IMR-90 (cell line): ENCODE results near the gene PIAS3. TPM values are rescaled to one million over a fixed set of nuclear protein-coding genes. Genes with fewer than 3 reads are reported as not detected.

Experiments used
- ATAC-seq: fragments of 200-7000 bp; cut with Tn5 transposase; 2 replicates; pipeline ENCODE4 v1.9.1; 2020; ENCODE audit warnings: low read depth, mild to moderate bottlenecking, moderate library complexity
- BruUV-seq: library from RNA; stranded (reverse); fragments of 400-500 nt; replicated peaks from 2 replicates; lab custom pipeline; 2021; lab: Mats Ljungman, UMichigan
- CTCF ChIA-PET: fragments of 300-600 bp; formaldehyde crosslinking; extraction: SDS; loops from one replicate; lab custom pipeline; 2021; ENCODE audit warnings: antibody characterized with exemption; lab: Yijun Ruan, JAX
- POLR2A ChIA-PET: fragments of 300-600 bp; sonication (Branson Sonifier 250); formaldehyde crosslinking; loops from one replicate; lab custom pipeline; 2022; ENCODE audit warnings: antibody characterized with exemption; ENCODE audit not compliant: unreplicated experiment; lab: Charles Lee
- DNase-seq: peaks from one replicate; pipeline ENCODE4 v3.0.0; 2013
- H2AFZ ChIP-seq: replicated peaks from 2 replicates; pipeline ENCODE3; 2013; ENCODE audit warnings: low read length, mild to moderate bottlenecking; ENCODE audit not compliant: poor library complexity
- H2AK5ac ChIP-seq: 2 replicates; pipeline ENCODE4 v1.6.1; 2013; ENCODE audit warnings: low read depth, low read length, inconsistent platforms
- H2AK9ac ChIP-seq: replicated peaks from 2 replicates; pipeline ENCODE3; 2013; ENCODE audit warnings: mild to moderate bottlenecking, low read depth, low read length, moderate library complexity; ENCODE audit not compliant: poor library complexity
- H2BK120ac ChIP-seq: 2 replicates; pipeline ENCODE4 v1.6.1; 2013; ENCODE audit warnings: low read depth, low read length, inconsistent platforms
- H2BK15ac ChIP-seq: 3 replicates; pipeline ENCODE4 v1.6.1; 2013; ENCODE audit warnings: low read depth, low read length, inconsistent platforms
- H2BK20ac ChIP-seq: 2 replicates; pipeline ENCODE4 v1.6.1; 2013; ENCODE audit warnings: low read depth, mild to moderate bottlenecking, inconsistent platforms, low read length, moderate library complexity
- H2BK5ac ChIP-seq: 2 replicates; pipeline ENCODE4 v1.6.1; 2013; ENCODE audit warnings: mild to moderate bottlenecking, low read depth, low read length, inconsistent platforms; ENCODE audit not compliant: poor library complexity, severe bottlenecking
- H3K14ac ChIP-seq: replicated peaks from 2 replicates; pipeline ENCODE4 v1.6.1; 2013; ENCODE audit warnings: low read depth, low read length, inconsistent platforms
- H3K18ac ChIP-seq: 2 replicates; pipeline ENCODE4 v1.6.1; 2013; ENCODE audit warnings: low read depth, low read length, control low read depth
- H3K23ac ChIP-seq: 2 replicates; pipeline ENCODE4 v1.6.1; 2013; ENCODE audit warnings: low read depth, low read length, inconsistent platforms
- H3K27ac ChIP-seq: 2 replicates; pipeline ENCODE4 v1.5.1; 2013; ENCODE audit warnings: mild to moderate bottlenecking, control low read depth, low read length; ENCODE audit not compliant: insufficient read depth
- H3K27me3 ChIP-seq: 2 replicates; pipeline ENCODE4 v1.6.1; 2013; ENCODE audit warnings: low read length; ENCODE audit not compliant: control insufficient read depth, insufficient read depth
- H3K36me3 ChIP-seq: 2 replicates; pipeline ENCODE4 v1.6.1; 2013; ENCODE audit warnings: low read length, mixed read lengths; ENCODE audit not compliant: control insufficient read depth, insufficient read depth
- H3K4ac ChIP-seq: 2 replicates; pipeline ENCODE4 v1.6.1; 2013; ENCODE audit warnings: low read depth, low read length, inconsistent platforms
- H3K4me1 ChIP-seq: 2 replicates; pipeline ENCODE4 v1.6.1; 2013; ENCODE audit warnings: low read length, mixed read lengths; ENCODE audit not compliant: control insufficient read depth, insufficient read depth
- H3K4me2 ChIP-seq: 2 replicates; pipeline ENCODE4 v1.6.1; 2013; ENCODE audit warnings: low read depth, mild to moderate bottlenecking, control low read depth, low read length, moderate library complexity
- H3K4me3 ChIP-seq: 2 replicates; pipeline ENCODE4 v1.5.1; 2013; ENCODE audit warnings: low read depth, mild to moderate bottlenecking, control low read depth, low read length, moderate library complexity; ENCODE audit not compliant: insufficient read depth
- H3K56ac ChIP-seq: 2 replicates; pipeline ENCODE4 v1.6.1; 2013; ENCODE audit warnings: low read length, inconsistent platforms; ENCODE audit not compliant: insufficient read depth; ENCODE audit errors: extremely low read depth
- H3K79me1 ChIP-seq, 2 experiments: 2 replicates each; pipeline ENCODE4 v1.6.1; 2013; ENCODE audit warnings: low read length in 2 of 2, inconsistent platforms in 1 of 2, low read depth in 1 of 2
- H3K9ac ChIP-seq: 2 replicates; pipeline ENCODE4 v1.6.1; 2013; ENCODE audit warnings: low read depth, low read length, control low read depth
- H3K9me1 ChIP-seq: 2 replicates; pipeline ENCODE4 v1.6.1; 2013; ENCODE audit warnings: low read length, inconsistent platforms; ENCODE audit not compliant: insufficient read depth
- H3K9me3 ChIP-seq: 2 replicates; pipeline ENCODE4 v1.6.1; 2013; ENCODE audit warnings: low read length; ENCODE audit not compliant: control insufficient read depth, insufficient read depth
- H4K20me1 ChIP-seq: 2 replicates; pipeline ENCODE4 v1.6.1; 2013; ENCODE audit warnings: low read length, inconsistent platforms; ENCODE audit not compliant: insufficient read depth
- H4K5ac ChIP-seq: 2 replicates; pipeline ENCODE4 v1.6.1; 2013; ENCODE audit warnings: mild to moderate bottlenecking, low read depth, low read length, control low read depth
- H4K8ac ChIP-seq, 2 experiments: 2 replicates each; pipeline ENCODE4 v1.6.1; 2013; ENCODE audit warnings: low read depth in 2 of 2, low read length in 2 of 2, control low read depth in 1 of 2, inconsistent platforms in 1 of 2
- H4K91ac ChIP-seq: 2 replicates; pipeline ENCODE4 v1.6.1; 2013; ENCODE audit warnings: low read depth, low read length, inconsistent platforms; ENCODE audit not compliant: insufficient read depth
- CEBPB ChIP-seq: IDR thresholded peaks from 2 replicates; pipeline ENCODE4 v1.6.1; 2012; ENCODE audit warnings: low read depth, low read length, improper control_type of control experiment
- CTCF ChIP-seq: conservative IDR thresholded peaks from 2 replicates; pipeline ENCODE4 v1.5.1; 2012; ENCODE audit warnings: mild to moderate bottlenecking, low read depth, low read length, improper control_type of control experiment
- ELK1 ChIP-seq: fragments of 150-350 bp; IDR thresholded peaks from 2 replicates; pipeline ENCODE4 v1.6.1; 2016; ENCODE audit warnings: low read depth, mild to moderate bottlenecking, low read length, moderate library complexity, borderline replicate concordance
- MAFK ChIP-seq: IDR thresholded peaks from 2 replicates; pipeline ENCODE4 v1.6.1; 2012; ENCODE audit warnings: low read depth, low read length, improper control_type of control experiment
- MAZ ChIP-seq: IDR thresholded peaks from 2 replicates; pipeline ENCODE4 v1.6.1; 2012; ENCODE audit warnings: low read depth, mild to moderate bottlenecking, low read length, improper control_type of control experiment, moderate library complexity, borderline replicate concordance
- NFE2L2 ChIP-seq: fragments of 150-350 bp; IDR thresholded peaks from 2 replicates; pipeline ENCODE4 v1.6.1; 2016; ENCODE audit warnings: low read depth, mild to moderate bottlenecking, low read length
- RCOR1 ChIP-seq: IDR thresholded peaks from 2 replicates; pipeline ENCODE4 v1.6.1; 2012; ENCODE audit warnings: mild to moderate bottlenecking, low read length, improper control_type of control experiment; ENCODE audit not compliant: insufficient replicate concordance
- RFX5 ChIP-seq: IDR thresholded peaks from 2 replicates; pipeline ENCODE4 v1.8.0; 2012; ENCODE audit warnings: low read depth, mild to moderate bottlenecking, low read length, moderate library complexity
- SMC3 ChIP-seq: fragments of 150-350 bp; IDR thresholded peaks from 2 replicates; pipeline ENCODE4 v1.6.1; 2016; ENCODE audit warnings: low read depth, mild to moderate bottlenecking, antibody characterized with exemption, low read length, moderate library complexity
- USF2 ChIP-seq: fragments of 150-350 bp; IDR thresholded peaks from 2 replicates; pipeline ENCODE4 v1.6.1; 2017; ENCODE audit warnings: mild to moderate bottlenecking, antibody characterized with exemption, low read length, low read depth
- WGBS, 2 experiments: methylation state at CpG; one replicate each; pipeline versions ENCODE4 v1.1.5 to v1.1.7; 2013; ENCODE audit warnings: missing lambda C conversion rate in 2 of 2; ENCODE audit not compliant: insufficient read length in 1 of 2; ENCODE audit errors: extremely low coverage in 2 of 2; 5-methylcytosine and 5-hydroxymethylcytosine counted together
- dilution Hi-C: fragments of 300-500 bp; cut with HindIII; formaldehyde crosslinking; loops from one replicate; pipeline ENCODE4 v1.14.3; 2018; ENCODE audit warnings: low sequenced_read_pairs; ENCODE audit not compliant: unreplicated experiment
- in situ Hi-C: fragments of 300-500 bp; cut with MboI; formaldehyde crosslinking; loops from 3 replicates; pipeline ENCODE4 v1.14.3; 2019; ENCODE audit warnings: low sequenced_read_pairs, inconsistent platforms, mixed read lengths
- intact Hi-C: fragments of 100-400 bp; cut with micrococcal nuclease; formaldehyde crosslinking; loops from 2 replicates; pipeline ENCODE4 v1.10.0; 2022
- polyA plus RNA-seq, 3 experiments: library from polyadenylated mRNA; depleted of rRNA; stranded (reverse); fragments of >200 nt; gene quantifications; 2 replicates each; pipeline ENCODE4 v1.2.3, GENCODE V29; 2012; ENCODE audit warnings: low replicate concordance in 1 of 3
- total RNA-seq: library from RNA; depleted of rRNA; stranded (reverse); fragments of >200 nt; gene quantifications from 2 replicates; pipeline ENCODE4 v1.2.3, GENCODE V29; 2012

PIAS3 gene
- total and polyA plus RNA-seq, 2 of the 4 experiments (the other 2 are of a cell fraction): 11.1 to 53.7 TPM

GRCh38 chr1:145843031-145843430 is 15.8 kb downstream of the PIAS3 start:
- DNase-seq (no peak), ATAC-seq (no peak)
- no peak overlapping the region for H3K4ac ChIP-seq
- H3K4me3 ChIP-seq: no peak overlapping the region
- no TSS peak for BruUV-seq
- H3K18ac ChIP-seq: no peak overlapping the region
- H3K36me3 ChIP-seq: peaks cover 34% of the 10 kb centered on the region
- in situ Hi-C loops (no loop called here), intact Hi-C loops (no loop called here), dilution Hi-C loops (no loop called here)
- H2AK9ac ChIP-seq: no peak overlapping the region
- ChIA-PET CTCF (interaction anchor here (1.7 kb wide), 1 partner anchor 17 kb away, joined by 5 read pairs; no protein-coding TSS in a partner anchor), POLR2A (no interaction called here)
- H3K14ac ChIP-seq: no peak overlapping the region
- no peak overlapping the region for H3K27ac ChIP-seq
- H3K27me3 ChIP-seq: no peaks in the 10 kb centered on the region
- H3K4me2 ChIP-seq: no peak overlapping the region
- H2AK5ac ChIP-seq: no peak overlapping the region
- TF ChIP-seq NFE2L2: no peak
- TF ChIP-seq MAFK: no peak
- TF ChIP-seq USF2: no peak
- no peak for TF ChIP-seq RCOR1
- no peak for TF ChIP-seq MAZ
- no peak for TF ChIP-seq CTCF
- no peak for TF ChIP-seq ELK1
- no peak for TF ChIP-seq RFX5
- no peak for TF ChIP-seq SMC3
- TF ChIP-seq CEBPB: no peak
- WGBS, 2 experiments: no CpG with 5 or more reads among the region's 3 CpGs
- H3K4me1 ChIP-seq: peaks cover 3% of the 10 kb centered on the region; the same call in 1 of the 2 replicates
- no peaks in the 10 kb centered on the region for H3K79me1 ChIP-seq
- H4K20me1 ChIP-seq: no peaks in the 10 kb centered on the region
- no peak overlapping the region for H3K23ac ChIP-seq
- no peak overlapping the region for H2BK120ac ChIP-seq
- H2BK15ac ChIP-seq: no peak overlapping the region
- H3K9me3 ChIP-seq: no peaks in the 10 kb centered on the region
- no peak overlapping the region for H4K8ac ChIP-seq
- peaks cover 10% of the 10 kb centered on the region; the same call in 1 of the 2 replicates for H3K9me1 ChIP-seq
- no peak overlapping the region for H4K91ac ChIP-seq
- H2BK20ac ChIP-seq: no peak overlapping the region
- no peak overlapping the region for H2AFZ ChIP-seq
- H3K56ac ChIP-seq: no peak overlapping the region
- H2BK5ac ChIP-seq: no peak overlapping the region
- no peak overlapping the region for H3K9ac ChIP-seq
- H4K5ac ChIP-seq: no peak overlapping the region
